DND-41 (cell line): Measurements from ENCODE around the gene NEBL.

ENCODE experiments used
- EZH2 ChIP-seq: IDR thresholded peaks from 3 replicates; pipeline ENCODE4 v1.6.1; 2012; ENCODE audit warnings: borderline replicate concordance, low read depth, mild to moderate bottlenecking, moderate library complexity, low read length, inconsistent platforms; ENCODE audit not compliant: severe bottlenecking
- TF ChIP-seq, protein P1 (sequence below): IDR thresholded peaks from 2 replicates; pipeline ENCODE4 v1.5.1; 2012; ENCODE audit warnings: borderline replicate concordance, low read length, moderate library complexity, mild to moderate bottlenecking; ENCODE audit not compliant: poor library complexity, severe bottlenecking; ENCODE audit errors: extremely low read depth

DNA sequence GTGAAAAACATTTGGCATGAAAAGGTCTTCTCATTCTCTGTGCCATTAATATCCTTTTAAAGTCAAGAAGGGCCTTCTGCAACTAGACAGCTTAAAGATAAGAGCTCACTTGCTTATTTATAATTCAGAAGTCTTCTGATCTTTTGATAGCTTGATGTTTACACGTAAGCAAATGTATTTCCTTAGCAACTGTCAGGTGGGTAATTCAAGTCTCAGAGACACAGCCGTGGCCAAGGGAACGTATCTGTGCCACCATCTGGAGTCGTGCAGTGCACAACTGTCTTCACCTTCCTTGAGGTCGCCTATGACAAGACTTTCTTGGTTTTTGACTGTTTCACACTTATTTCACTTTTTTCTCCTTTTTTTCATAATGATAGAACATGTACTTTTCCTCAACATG lies 4.0 kb upstream of the NEBL start:
- TF ChIP-seq, protein P1, sequence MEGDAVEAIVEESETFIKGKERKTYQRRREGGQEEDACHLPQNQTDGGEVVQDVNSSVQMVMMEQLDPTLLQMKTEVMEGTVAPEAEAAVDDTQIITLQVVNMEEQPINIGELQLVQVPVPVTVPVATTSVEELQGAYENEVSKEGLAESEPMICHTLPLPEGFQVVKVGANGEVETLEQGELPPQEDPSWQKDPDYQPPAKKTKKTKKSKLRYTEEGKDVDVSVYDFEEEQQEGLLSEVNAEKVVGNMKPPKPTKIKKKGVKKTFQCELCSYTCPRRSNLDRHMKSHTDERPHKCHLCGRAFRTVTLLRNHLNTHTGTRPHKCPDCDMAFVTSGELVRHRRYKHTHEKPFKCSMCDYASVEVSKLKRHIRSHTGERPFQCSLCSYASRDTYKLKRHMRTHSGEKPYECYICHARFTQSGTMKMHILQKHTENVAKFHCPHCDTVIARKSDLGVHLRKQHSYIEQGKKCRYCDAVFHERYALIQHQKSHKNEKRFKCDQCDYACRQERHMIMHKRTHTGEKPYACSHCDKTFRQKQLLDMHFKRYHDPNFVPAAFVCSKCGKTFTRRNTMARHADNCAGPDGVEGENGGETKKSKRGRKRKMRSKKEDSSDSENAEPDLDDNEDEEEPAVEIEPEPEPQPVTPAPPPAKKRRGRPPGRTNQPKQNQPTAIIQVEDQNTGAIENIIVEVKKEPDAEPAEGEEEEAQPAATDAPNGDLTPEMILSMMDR, result no peak
- no peak for TF ChIP-seq EZH2
